Naive thymus-derived CD8-positive, alpha-beta T cell (primary cell): Measurements from ENCODE around the gene MAP4K4. TPM values are rescaled to one million over a fixed set of nuclear protein-coding genes. Genes with fewer than 3 reads are reported as not detected.

ENCODE experiments used
- ATAC-seq, 2 donors: fragments of 150-1000 bp; cut with Tn5 transposase in 1 of 2; sonication (Bioruptor Pico), chemical (Tn5 transposase) in 1 of 2; 1 replicate in 1 of 2; 2 replicates in 1 of 2; pipeline ENCODE4 v1.10.0; 2021; ENCODE audit warnings: mild to moderate bottlenecking in 2 of 2, moderate library complexity in 2 of 2
- POLR2A ChIA-PET: fragments of 350-600 bp; sonication (Branson Sonifier 250); formaldehyde crosslinking; loops from one replicate; lab custom pipeline; 2021; ENCODE audit warnings: antibody characterized with exemption; lab: Charles Lee
- DNase-seq, 10 donors: peaks; one replicate each; pipeline versions ENCODE4 v3.0.0 to v3.0.0-alpha.2; 2020 to 2022
- H3K27ac Mint-ChIP-seq, 10 donors: one replicate each; pipeline ENCODE4 v1.8.0; 2020 to 2022; ENCODE audit warnings: mild to moderate bottlenecking in 10 of 10, mixed read lengths in 10 of 10, moderate library complexity in 4 of 10, inconsistent platforms in 1 of 10
- H3K27me3 Mint-ChIP-seq, 5 donors: one replicate each; pipeline ENCODE4 v1.8.0; 2021 to 2022; ENCODE audit warnings: mixed read lengths in 5 of 5
- H3K36me3 Mint-ChIP-seq, 3 donors: one replicate each; pipeline ENCODE4 v1.8.0; 2020 to 2022; ENCODE audit warnings: mixed read lengths in 3 of 3, mild to moderate bottlenecking in 2 of 3, inconsistent platforms in 1 of 3
- H3K4me1 Mint-ChIP-seq, 4 donors: one replicate each; pipeline ENCODE4 v1.8.0; 2021 to 2022; ENCODE audit warnings: mixed read lengths in 4 of 4
- H3K4me3 Mint-ChIP-seq, 10 donors: one replicate each; pipeline ENCODE4 v1.8.0; 2020 to 2022; ENCODE audit warnings: mild to moderate bottlenecking in 10 of 10, mixed read lengths in 10 of 10, moderate library complexity in 6 of 10, inconsistent platforms in 1 of 10
- H3K9me3 Mint-ChIP-seq, 9 donors: one replicate each; pipeline ENCODE4 v1.8.0; 2020 to 2022; ENCODE audit warnings: mixed read lengths in 9 of 9, mild to moderate bottlenecking in 3 of 9, inconsistent platforms in 1 of 9, moderate library complexity in 1 of 9
- polyA plus RNA-seq, 3 donors: library from polyadenylated mRNA; unstranded; fragments of 300-500 nt; fragmentation: Illumina TruSeq; gene quantifications; one replicate each; pipeline ENCODE4 v1.2.3, GENCODE V29; 2021
- total RNA-seq, 8 experiments: library from RNA in 2 of 8; stranded (reverse) in 2 of 8; gene quantifications; one replicate each; pipeline ENCODE4 v1.2.3 and lab custom pipeline; 2021 to 2026

Gene MAP4K4
- total and polyA plus RNA-seq, 5 experiments from 2014 or later, result 9.5 to 122 (median 26.6) TPM

GRCh38 chr2:101696272-101697123 is 1.0 kb upstream of the MAP4K4 start:
- peak; percentile 13 to 18 for ATAC-seq
- POLR2A ChIA-PET, result interaction anchor here (0.7 to 5.6 kb wide), 9 partner anchors 7 to 388 kb away, joined by 3 to 67 read pairs (median 5); partner anchors contain the start of gene RFX8

GRCh38 chr2:101698014-101698843 is 722 bp downstream of the MAP4K4 start:
- Mint-ChIP-seq H3K27ac (peak overlapping the region in 2 of 10 donors; percentile 54 to 71), H3K27me3 (no peaks in the 10 kb centered on the region), H3K36me3 (peaks cover 0 to 12% (median 9%) of the 10 kb centered on the region in 3 donors), H3K9me3 (peaks cover 0 to 19% (median 0%) of the 10 kb centered on the region in 9 donors), H3K4me1 (peaks cover 11 to 42% (median 29%) of the 10 kb centered on the region in 4 donors), H3K4me3 (peak overlapping the region in 9 of 10 donors; percentile 38 to 83 (median 68))
- POLR2A ChIA-PET, result interaction anchor here (0.7 to 5.6 kb wide), 15 partner anchors 9 to 446 kb away, joined by 3 to 67 read pairs (median 4); no protein-coding TSS in a partner anchor
- DNase-seq (peak in 5 of 10 donors; percentile 22 to 39 (median 33)), ATAC-seq (peak; percentile 6 to 30)

More at GRCh38 chr2:101696272-101697123, 1.0 kb upstream of the MAP4K4 start:
- H3K27ac Mint-ChIP-seq, result peak overlapping the region; percentile 93 to 97 (median 96)
- H3K9me3 Mint-ChIP-seq, result peaks cover 0 to 10% (median 0%) of the 10 kb centered on the region in 9 donors
- no peaks in the 10 kb centered on the region for H3K27me3 Mint-ChIP-seq
- peak in 5 of 10 donors; percentile 16 to 68 (median 37) for DNase-seq
- peaks cover 22 to 41% (median 33%) of the 10 kb centered on the region in 4 donors for H3K4me1 Mint-ChIP-seq
- peaks cover 0 to 5% (median 4%) of the 10 kb centered on the region in 3 donors for H3K36me3 Mint-ChIP-seq
- H3K4me3 Mint-ChIP-seq, result peak overlapping the region in 9 of 10 donors; percentile 85 to 98 (median 95)

GRCh38 chr2:101698844-101699754 is 1.6 kb downstream of the MAP4K4 start:
- peaks cover 0 to 12% (median 9%) of the 10 kb centered on the region in 3 donors for H3K36me3 Mint-ChIP-seq
- DNase-seq, result peak in 5 of 10 donors; percentile 22 to 56 (median 52)
- H3K27ac Mint-ChIP-seq, result no peak overlapping the region
- POLR2A ChIA-PET, result interaction anchor here (0.9 to 5.6 kb wide), 14 partner anchors 8 to 128 kb away, joined by 3 to 67 read pairs (median 4); no protein-coding TSS in a partner anchor
- no peaks in the 10 kb centered on the region for H3K27me3 Mint-ChIP-seq
- no peak overlapping the region for H3K4me3 Mint-ChIP-seq
- peak; percentile 29 to 38 for ATAC-seq
- H3K9me3 Mint-ChIP-seq, result peaks cover 0 to 19% (median 0%) of the 10 kb centered on the region in 9 donors
- H3K4me1 Mint-ChIP-seq, result peaks cover 8 to 45% (median 33%) of the 10 kb centered on the region in 4 donors

- Mint-ChIP-seq H3K9me3 (peaks cover 0 to 11% (median 0%) of the 10 kb centered on the region in 9 donors), H3K27ac (no peak overlapping the region), H3K36me3 (peaks cover 0 to 12% (median 9%) of the 10 kb centered on the region in 3 donors), H3K4me3 (no peak overlapping the region), H3K4me1 (peaks cover 8 to 51% (median 38%) of the 10 kb centered on the region in 4 donors), H3K27me3 (no peaks in the 10 kb centered on the region)
- DNase-seq (no peak), ATAC-seq (no peak)
- POLR2A ChIA-PET, result interaction anchor here (0.9 to 5.6 kb wide), 11 partner anchors 10 to 131 kb away, joined by 3 to 67 read pairs (median 4); no protein-coding TSS in a partner anchor
Measured at GRCh38 chr2:101699755-101700461, 2.4 kb downstream of the MAP4K4 start.

GRCh38 chr2:101704046-101704466 is 6.5 kb downstream of the MAP4K4 start:
- peak; percentile 47 for ATAC-seq
- Mint-ChIP-seq H3K9me3 (peaks cover 0 to 9% (median 0%) of the 10 kb centered on the region in 9 donors), H3K27me3 (no peaks in the 10 kb centered on the region), H3K36me3 (peaks cover 0 to 12% (median 9%) of the 10 kb centered on the region in 3 donors), H3K4me1 (peaks cover 0 to 79% (median 59%) of the 10 kb centered on the region in 4 donors), H3K27ac (peak overlapping the region in 9 of 10 donors; percentile 88 to 98 (median 95)), H3K4me3 (peak overlapping the region; percentile 74 to 88 (median 85))
- POLR2A ChIA-PET, result interaction anchor here (0.7 to 4.5 kb wide), 8 partner anchors 9 to 124 kb away, joined by 3 to 41 read pairs (median 3); no protein-coding TSS in a partner anchor
- peak in 4 of 10 donors; percentile 17 to 64 (median 44) for DNase-seq

GRCh38 chr2:101704816-101705578 is 7.5 kb downstream of the MAP4K4 start:
- no peak for DNase-seq
- peak overlapping the region in 9 of 10 donors; percentile 88 to 98 (median 95) for H3K27ac Mint-ChIP-seq
- H3K4me1 Mint-ChIP-seq, result peaks cover 3 to 88% (median 63%) of the 10 kb centered on the region in 4 donors
- peaks cover 0 to 12% (median 9%) of the 10 kb centered on the region in 3 donors for H3K36me3 Mint-ChIP-seq
- no peak for ATAC-seq
- peaks cover 0 to 9% (median 0%) of the 10 kb centered on the region in 9 donors for H3K9me3 Mint-ChIP-seq
- H3K27me3 Mint-ChIP-seq, result no peaks in the 10 kb centered on the region
- POLR2A ChIA-PET, result interaction anchor here (0.7 to 4.5 kb wide), 8 partner anchors 10 to 123 kb away, joined by 3 to 41 read pairs (median 3); no protein-coding TSS in a partner anchor
- H3K4me3 Mint-ChIP-seq, result peak overlapping the region; percentile 36 to 88 (median 85)

- H3K4me1 Mint-ChIP-seq, result peaks cover 15 to 92% (median 68%) of the 10 kb centered on the region in 4 donors
- peaks cover 0 to 9% (median 0%) of the 10 kb centered on the region in 9 donors for H3K9me3 Mint-ChIP-seq
- peak overlapping the region; percentile 29 to 88 (median 70) for H3K4me3 Mint-ChIP-seq
- ATAC-seq, result no peak
- no peaks in the 10 kb centered on the region for H3K27me3 Mint-ChIP-seq
- peaks cover 0 to 9% (median 7%) of the 10 kb centered on the region in 3 donors for H3K36me3 Mint-ChIP-seq
- DNase-seq, result peak in 1 of 10 donors; percentile 9
- POLR2A ChIA-PET, result interaction anchor here (0.5 to 4.5 kb wide), 5 partner anchors 8 to 65 kb away, joined by 3 to 41 read pairs (median 5); no protein-coding TSS in a partner anchor
- H3K27ac Mint-ChIP-seq, result peak overlapping the region in 9 of 10 donors; percentile 82 to 98 (median 88)
Measured at GRCh38 chr2:101706121-101706818, 8.8 kb downstream of the MAP4K4 start.

- Mint-ChIP-seq H3K4me1 (peaks cover 20 to 94% (median 68%) of the 10 kb centered on the region in 4 donors), H3K27me3 (no peaks in the 10 kb centered on the region), H3K27ac (peak overlapping the region in 9 of 10 donors; percentile 82 to 98 (median 88)), H3K9me3 (peaks cover 0 to 9% (median 0%) of the 10 kb centered on the region in 9 donors), H3K4me3 (peak overlapping the region; percentile 29 to 88 (median 70)), H3K36me3 (peaks cover 0 to 11% (median 2%) of the 10 kb centered on the region in 3 donors)
- POLR2A ChIA-PET, result interaction anchor here (0.8 to 4.5 kb wide), 3 partner anchors 9 to 13 kb away, joined by 3 to 41 read pairs (median 4); no protein-coding TSS in a partner anchor
- ATAC-seq (peak; percentile 60 to 76), DNase-seq (peak in 5 of 10 donors; percentile 19 to 57 (median 48))
Measured at GRCh38 chr2:101706819-101707177, 9.3 kb downstream of the MAP4K4 start.

- no peaks in the 10 kb centered on the region for H3K27me3 Mint-ChIP-seq
- POLR2A ChIA-PET, result interaction anchor here (0.9 to 2.4 kb wide), 5 partner anchors 7 to 12 kb away, joined by 3 to 12 read pairs (median 6); partner anchors contain the start of gene MAP4K4
- H3K4me3 Mint-ChIP-seq, result peak overlapping the region in 6 of 10 donors; percentile 47 to 67 (median 56)
- DNase-seq (no peak), ATAC-seq (no peak)
- H3K27ac Mint-ChIP-seq, result peak overlapping the region in 9 of 10 donors; percentile 31 to 84 (median 63)
- peaks cover 35 to 77% (median 62%) of the 10 kb centered on the region in 4 donors for H3K4me1 Mint-ChIP-seq
- H3K9me3 Mint-ChIP-seq, result no peaks in the 10 kb centered on the region
- peaks cover 0 to 4% (median 0%) of the 10 kb centered on the region in 3 donors for H3K36me3 Mint-ChIP-seq
Measured at GRCh38 chr2:101710036-101710435, 12.5 kb downstream of the MAP4K4 start.
